Rectal smooth muscle tissue (tissue), 1 donor: ENCODE data around the gene CD300LD.

Experiments
- H3K27ac ChIP-seq: one replicate; pipeline ENCODE4 v1.7.0; 2013; ENCODE audit warnings: low read depth, low read length, inconsistent platforms
- H3K27me3 ChIP-seq: one replicate; pipeline ENCODE4 v1.7.0; 2013; ENCODE audit warnings: low read length; ENCODE audit not compliant: control insufficient read depth, insufficient read depth
- H3K36me3 ChIP-seq: one replicate; pipeline ENCODE4 v1.7.0; 2013; ENCODE audit warnings: low read length; ENCODE audit not compliant: control insufficient read depth, insufficient read depth
- H3K4me1 ChIP-seq: one replicate; pipeline ENCODE4 v1.7.0; 2013; ENCODE audit warnings: low read length; ENCODE audit not compliant: control insufficient read depth, insufficient read depth
- H3K4me3 ChIP-seq: one replicate; pipeline ENCODE4 v1.7.0; 2013; ENCODE audit warnings: low read length
- H3K9ac ChIP-seq: one replicate; pipeline ENCODE4 v1.7.0; 2013; ENCODE audit warnings: low read length

CD300LD gene

DNA sequence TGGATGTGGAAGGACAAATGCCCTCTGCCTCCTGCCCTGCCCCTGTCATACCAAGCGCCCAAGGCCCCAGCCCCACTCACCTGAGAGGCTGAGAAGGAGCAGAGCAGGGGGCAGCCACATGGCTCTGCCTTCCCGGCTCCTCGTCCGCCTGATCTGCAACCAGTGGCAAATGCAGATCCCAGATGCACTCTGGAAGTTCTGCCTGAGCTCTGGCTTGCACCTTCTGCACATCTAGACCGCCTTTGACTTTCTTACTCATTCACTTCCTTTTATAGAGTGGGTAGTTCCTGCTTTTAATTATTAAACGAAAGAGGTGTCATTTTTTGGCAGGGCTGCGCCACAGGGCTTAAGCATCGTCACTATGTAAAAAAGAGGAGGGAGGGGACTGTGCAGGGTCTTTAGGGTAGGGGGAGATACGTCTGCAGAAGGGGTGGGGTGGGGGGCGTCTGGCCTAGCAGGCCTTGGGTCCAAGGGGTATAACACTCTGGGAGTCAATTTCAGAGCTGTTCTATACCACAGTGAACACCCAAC, 60.8 kb downstream of the CD300LD start, which contains the start of gene CD300LB:
Gene CD300LB, minus strand, starts transcription at position 245 of the 531 bp plus-strand sequence. Its CDS starts 125 bp downstream, at position 120.
- H3K27me3 ChIP-seq: no peaks in the 10 kb centered on the region
- H3K27ac ChIP-seq: no peak within 1 kb of the TSS
- no peaks in the 10 kb centered on the region for H3K4me1 ChIP-seq
- no peak within 1 kb of the TSS for H3K9ac ChIP-seq
- no peaks in the 10 kb centered on the region for H3K36me3 ChIP-seq
- no peak within 1 kb of the TSS for H3K4me3 ChIP-seq

DNA sequence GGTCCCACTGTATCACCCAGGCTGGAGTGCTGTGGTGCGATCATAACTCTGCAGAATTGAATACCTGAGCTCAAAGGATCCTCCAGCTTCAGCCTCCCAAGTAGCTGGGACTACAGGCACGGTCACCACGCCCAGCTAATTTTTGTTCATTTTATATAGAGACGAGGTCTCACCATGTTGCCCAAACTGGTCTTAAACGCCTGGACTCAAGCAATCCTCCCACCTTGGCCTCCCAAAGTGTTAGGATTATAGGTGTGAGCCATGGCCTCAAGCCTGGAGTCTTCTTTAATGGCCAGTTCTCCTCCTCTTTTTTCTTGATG, 61.3 kb downstream of the CD300LD start:
- H3K27ac ChIP-seq: no peak overlapping the region
- no peak overlapping the region for H3K9ac ChIP-seq
- H3K4me1 ChIP-seq: no peaks in the 10 kb centered on the region
- no peaks in the 10 kb centered on the region for H3K36me3 ChIP-seq
- no peak overlapping the region for H3K4me3 ChIP-seq
- H3K27me3 ChIP-seq: no peaks in the 10 kb centered on the region
